ENCODE measurements around the gene CNTNAP2.

CNTNAP2 gene

GRCh38 chr7:147170341-147171012 lies 1053.9 kb downstream of the CNTNAP2 start:
- DNase-seq, result no peak

DNA sequence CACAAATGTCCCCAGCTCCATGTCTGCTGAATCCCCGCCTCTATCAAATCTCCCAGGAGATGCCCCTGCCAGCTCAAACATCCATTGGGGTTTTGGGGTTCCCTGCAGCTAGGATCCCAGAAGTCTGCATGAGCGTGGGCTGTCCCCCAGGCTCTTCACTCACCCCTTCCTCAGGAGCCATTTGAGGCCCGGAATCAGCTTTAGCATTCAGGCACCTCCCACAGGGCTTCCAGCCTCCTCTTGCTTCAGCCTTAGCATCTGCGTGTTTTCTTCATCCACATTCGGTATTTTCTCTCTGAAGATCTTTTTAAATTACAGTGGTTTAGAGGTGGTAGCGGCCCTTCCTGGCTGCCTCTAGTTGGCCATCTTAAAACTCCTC lies 1054.4 kb downstream of the CNTNAP2 start:
- no peak for DNase-seq

DNA sequence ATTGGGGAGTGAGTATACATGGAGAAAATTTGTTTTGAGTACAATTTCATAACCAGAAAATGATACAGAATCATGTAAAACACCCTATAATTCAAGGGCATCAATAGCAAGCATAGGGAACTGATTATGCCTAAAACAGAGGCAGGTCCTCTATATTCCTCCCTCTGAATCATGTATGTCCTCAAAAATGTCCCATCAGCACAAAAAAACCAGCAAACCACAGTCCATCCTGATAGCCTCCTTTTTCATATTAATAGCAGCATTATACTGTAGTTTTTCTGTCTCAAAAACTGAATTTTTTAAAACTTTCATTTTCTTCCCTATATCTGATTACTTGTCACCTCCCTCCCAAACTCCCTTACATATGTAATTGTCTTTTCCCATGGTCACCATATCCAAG lies 1057.3 kb downstream of the CNTNAP2 start:
- no peak for DNase-seq

DNA sequence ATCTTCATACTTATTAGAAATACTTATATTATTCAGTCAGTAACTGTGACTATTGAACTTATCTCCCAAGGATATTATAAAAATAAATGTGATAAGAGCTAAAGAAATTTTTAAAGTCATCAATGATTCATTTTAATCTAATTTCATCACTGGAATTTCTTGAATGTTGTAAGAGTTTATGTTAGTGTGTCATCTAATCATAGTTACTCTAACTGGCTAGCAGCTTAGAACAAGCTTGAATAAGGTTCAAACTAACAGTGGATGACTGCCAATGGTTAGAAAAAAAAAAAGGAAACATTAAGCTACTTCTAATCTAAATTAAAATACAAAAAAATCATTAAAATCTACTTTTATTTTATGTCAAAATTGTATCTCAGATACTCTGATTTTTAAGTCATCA lies 1066.3 kb downstream of the CNTNAP2 start:
- no peak for DNase-seq

- DNase-seq, result no peak
These were observed 1066.7 kb downstream of the CNTNAP2 start for GRCh38 chr7:147183276-147183675.

DNA sequence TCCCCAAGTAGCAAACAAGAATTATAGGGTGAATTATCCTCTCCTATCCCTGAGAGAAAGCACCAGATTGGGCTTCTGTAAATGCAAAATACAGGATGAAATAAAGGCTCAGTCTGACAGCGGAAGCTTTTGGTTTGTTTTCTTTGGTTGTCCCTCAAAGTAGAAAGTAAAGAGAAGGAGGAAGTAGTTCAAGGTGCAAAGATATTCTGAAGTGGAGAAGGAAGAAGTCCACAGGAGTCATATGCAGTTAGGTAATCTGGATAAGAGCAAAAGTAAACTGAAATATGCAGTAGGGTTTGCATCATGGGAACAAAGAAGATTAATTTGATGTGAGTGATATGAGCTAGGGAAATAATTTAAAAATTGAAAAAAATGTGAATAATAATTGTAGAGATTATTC lies 1071.9 kb downstream of the CNTNAP2 start:
- no peak for DNase-seq

GRCh38 chr7:147193476-147193875 lies 1076.9 kb downstream of the CNTNAP2 start:
- no peak for DNase-seq

GRCh38 chr7:147196481-147196880 lies 1079.9 kb downstream of the CNTNAP2 start:
- peak; percentile 52 to 66 for DNase-seq

GRCh38 chr7:147197006-147197405 lies 1080.4 kb downstream of the CNTNAP2 start:
- peak; percentile 76 to 92 for DNase-seq

- DNase-seq, result no peak
These were observed 1083.3 kb downstream of the CNTNAP2 start for GRCh38 chr7:147199868-147200267.

DNA sequence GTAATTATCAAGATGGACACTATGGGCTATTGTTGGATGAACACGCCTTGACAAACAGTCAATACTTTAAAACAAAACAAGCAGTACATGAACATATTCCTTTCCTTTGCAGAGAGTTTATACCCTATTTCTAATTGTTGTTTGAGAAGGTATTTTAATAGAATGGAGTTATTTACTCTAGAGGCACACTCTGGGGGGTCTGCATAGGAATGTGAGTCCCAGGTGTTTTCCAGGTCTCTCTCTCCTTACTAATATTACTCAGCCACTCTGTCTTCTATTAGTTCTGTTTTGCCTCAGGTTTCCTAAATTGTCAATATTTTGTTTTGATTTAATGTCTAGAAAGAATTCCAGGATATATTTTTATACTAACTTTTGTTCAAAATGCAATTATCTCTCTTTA lies 1091.4 kb downstream of the CNTNAP2 start:
- no peak for DNase-seq

DNA sequence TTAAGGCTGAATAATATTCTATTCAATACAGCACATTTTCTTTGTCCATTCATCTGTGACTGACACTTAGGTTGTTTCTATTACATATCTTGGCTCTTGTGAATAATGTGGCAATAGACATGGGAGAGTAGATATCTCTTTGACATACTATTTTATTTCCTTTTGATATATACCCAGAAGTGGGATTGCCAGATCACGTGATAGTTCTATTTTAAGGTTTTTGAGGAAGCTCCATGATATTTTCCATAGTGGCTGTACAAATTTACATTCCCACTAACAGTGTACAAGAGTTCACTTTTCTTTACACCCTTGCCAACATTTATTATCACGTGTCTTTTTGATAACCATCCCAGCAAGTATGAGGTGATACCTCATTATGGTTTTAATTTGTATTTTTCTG lies 1114.7 kb downstream of the CNTNAP2 start:
- no peak for DNase-seq

DNA sequence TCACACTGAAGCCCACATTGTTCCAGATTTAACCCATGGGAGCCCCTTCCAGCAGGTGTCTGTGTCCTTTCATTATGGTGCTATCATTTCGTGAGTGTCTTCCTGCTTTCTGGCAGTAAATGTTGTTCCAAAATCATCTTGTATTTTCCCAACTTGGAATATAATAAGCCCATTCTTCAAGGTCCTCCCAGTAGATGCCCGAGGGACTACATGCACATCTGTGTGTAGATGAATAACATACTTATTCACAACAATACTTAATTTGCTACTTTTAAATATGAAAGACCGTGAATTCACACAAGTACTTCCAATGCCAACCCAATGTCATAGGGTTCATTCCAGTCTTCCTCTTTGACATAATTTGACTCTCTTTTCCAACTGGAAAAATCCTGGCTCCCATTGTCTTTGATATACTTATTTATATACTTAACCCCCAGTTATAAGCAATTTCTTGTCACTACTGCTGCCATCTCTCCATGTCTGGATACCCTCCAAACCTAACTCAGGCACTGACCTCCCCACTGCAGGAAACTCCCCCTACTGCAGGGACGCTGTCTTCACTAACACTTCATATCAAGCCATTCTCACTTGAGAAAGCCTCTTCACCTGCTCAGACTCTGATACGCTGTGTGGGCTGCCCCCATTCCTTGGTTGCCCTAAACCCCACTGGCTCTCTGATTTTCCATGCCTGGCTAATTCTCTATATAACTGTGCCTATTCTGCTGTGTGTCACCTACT lies 1119.2 kb downstream of the CNTNAP2 start:
- no peak for DNase-seq

GRCh38 chr7:147240468-147240867 lies 1123.9 kb downstream of the CNTNAP2 start:
- no peak for DNase-seq

GRCh38 chr7:147245274-147245673 lies 1128.7 kb downstream of the CNTNAP2 start:
- DNase-seq, result peak; percentile 19 to 40

DNA sequence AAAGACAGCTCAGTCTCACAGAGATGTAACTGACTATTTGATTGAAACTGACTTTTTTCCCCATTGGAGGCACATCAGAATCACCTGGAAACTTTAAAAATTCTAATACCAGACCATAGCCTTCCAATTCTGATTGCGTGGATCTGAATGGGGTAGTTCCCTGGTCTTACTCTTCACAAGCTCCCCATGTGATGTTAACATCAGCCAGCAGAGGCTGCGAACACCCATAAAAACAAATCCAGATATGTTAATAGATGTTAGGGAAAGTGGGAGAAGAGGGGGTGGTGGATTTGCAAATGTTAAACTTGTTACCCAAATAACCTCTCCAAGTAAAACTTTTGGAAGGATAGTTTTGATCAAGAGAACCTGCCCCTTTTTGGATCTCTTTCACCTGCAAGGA lies 1133.4 kb downstream of the CNTNAP2 start:
- peak in 1 of 2 experiments; percentile 6 for DNase-seq

- DNase-seq, result no peak
These were observed 1135.2 kb downstream of the CNTNAP2 start for GRCh38 chr7:147251751-147252325.

DNA sequence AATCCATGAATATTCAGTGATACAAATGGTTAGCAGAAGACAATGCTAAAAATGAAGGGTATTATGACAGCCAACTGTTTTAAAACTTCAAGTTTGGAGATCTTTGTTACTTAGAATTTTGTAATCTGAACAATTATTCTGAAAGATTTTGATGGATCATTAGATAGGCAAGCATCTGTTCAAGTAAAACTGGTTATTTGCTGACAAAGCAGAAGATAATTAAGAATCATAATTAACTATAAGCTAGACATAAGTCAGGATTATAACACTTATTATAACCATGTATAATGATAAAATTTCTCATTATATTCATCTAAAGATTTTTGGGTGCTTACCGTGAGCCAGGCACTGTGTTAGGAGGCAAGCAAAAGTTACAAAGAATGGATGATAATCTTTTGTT lies 1145.1 kb downstream of the CNTNAP2 start:
- no peak for DNase-seq

DNA sequence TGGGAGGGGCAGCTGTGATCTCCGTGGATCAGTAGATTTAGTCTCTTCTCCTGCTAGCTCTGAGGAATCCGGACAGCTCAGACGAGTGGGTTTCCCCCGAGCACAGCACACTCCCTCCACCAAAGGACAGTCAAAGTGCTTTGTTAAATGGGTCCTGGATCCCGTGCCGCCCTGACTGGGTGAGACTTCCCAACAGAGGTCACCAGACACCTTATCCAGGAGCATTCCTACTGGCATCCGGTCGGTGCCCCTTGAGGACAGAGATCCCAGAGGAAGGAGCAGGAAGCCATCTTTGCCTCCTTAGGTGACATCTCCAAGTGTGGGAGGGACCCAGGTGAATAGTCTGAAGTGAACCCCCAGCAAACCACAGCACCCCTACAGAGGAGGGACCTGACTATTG lies 1148.9 kb downstream of the CNTNAP2 start:
- DNase-seq, result no peak

DNA sequence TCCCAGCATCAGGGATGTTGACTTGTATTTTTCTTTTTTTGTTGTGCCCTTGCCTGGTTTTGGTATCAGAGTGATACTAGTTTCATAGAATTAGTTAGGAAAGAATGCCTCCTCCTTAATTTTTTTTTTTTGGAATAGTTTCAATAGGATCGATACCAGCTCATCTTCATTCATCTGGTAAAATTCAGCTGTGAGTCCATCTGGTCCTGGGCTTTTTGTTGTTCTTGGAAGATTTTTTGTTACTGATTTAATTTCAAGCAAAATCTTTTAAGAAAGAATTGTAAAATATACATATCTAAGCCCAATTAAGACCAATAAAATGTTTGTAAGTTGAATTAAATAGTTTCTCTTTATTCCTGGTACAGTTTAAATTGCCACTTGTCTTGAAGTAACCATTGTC lies 1159.5 kb downstream of the CNTNAP2 start:
- no peak for DNase-seq

GRCh38 chr7:147276783-147277370 lies 1160.3 kb downstream of the CNTNAP2 start:
- peak in 1 of 2 experiments; percentile 53 for DNase-seq

DNA sequence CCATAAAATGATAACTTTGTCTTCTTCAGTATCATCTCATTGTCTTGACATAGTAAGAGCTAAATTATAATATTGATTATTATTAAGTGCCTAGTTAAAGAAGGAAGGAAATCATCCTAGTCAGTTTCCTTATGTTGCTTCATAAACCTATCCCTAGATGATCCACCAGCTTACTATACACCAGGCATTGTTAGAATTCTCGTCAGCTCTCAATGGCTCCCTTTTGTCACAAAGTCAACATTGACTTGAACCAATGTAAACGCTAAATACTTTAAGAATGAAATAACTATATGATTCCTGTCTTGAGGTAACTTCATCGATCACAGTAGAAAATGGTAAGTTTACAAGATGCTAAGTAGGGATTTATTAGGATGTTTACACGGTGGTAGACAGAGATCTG lies 1162.9 kb downstream of the CNTNAP2 start:
- no peak for DNase-seq

DNA sequence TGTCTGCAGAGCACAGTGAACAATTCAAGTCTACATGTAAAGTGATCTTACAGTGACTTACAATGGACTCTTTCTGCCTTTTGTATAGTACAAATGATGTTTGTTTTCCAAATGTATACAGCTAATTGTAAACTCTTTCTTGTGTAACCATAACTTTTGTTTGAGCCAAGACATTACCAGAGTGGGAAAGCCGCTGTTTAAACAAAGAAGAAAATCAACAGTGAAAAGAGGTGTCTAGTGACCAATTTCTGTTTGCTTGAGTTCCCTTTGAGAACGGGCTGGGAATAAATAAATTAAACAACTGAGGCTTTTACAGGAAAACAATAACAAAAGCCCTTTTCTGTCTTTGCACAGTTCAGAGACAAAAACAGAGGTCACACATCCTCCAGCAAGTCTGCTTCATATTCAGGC lies 1163.4 kb downstream of the CNTNAP2 start:
- no peak for DNase-seq

DNA sequence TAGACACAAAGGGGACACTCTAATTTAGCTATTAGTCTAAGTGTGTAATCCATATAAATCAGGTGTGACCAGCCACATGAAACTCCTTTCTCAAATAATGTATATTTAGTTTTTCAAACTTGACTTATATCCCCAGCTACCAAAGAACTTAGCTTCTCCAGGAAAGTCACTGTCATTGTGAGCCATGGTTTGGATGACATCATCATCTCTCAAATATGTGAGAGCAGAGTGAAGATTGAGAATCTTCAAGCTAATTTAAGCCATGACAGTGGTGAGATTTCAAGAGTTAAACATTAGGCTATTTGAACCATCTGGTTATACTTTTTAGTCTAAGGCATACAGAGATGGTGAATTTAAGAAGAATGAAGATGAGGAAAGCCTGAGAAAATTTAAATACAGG lies 1165.6 kb downstream of the CNTNAP2 start:
- DNase-seq, result no peak

Data from NCI-H524 (cell line).